ENCODE data around the gene DRAM1.

DNA sequence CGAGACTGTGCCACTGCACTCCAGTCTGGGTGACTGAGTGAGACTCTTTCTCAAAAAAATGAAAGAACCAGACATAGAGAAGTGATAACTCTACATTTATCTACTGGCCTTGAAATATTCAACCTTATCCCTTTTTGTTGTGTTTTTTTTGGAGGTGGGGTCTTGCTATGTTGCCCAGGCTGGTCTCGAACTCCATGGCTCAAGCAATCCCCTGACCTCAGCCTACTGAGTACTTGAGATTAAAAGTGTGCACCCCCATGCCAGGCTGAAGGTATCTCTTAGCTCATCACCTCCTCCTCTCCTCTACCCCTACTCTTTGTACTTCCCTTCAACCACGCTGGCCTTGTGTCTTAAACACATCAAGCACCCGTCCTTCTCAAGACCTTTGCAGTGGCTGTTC lies 3.8 kb downstream of the DRAM1 start:
- TF ChIP-seq, protein P1, sequence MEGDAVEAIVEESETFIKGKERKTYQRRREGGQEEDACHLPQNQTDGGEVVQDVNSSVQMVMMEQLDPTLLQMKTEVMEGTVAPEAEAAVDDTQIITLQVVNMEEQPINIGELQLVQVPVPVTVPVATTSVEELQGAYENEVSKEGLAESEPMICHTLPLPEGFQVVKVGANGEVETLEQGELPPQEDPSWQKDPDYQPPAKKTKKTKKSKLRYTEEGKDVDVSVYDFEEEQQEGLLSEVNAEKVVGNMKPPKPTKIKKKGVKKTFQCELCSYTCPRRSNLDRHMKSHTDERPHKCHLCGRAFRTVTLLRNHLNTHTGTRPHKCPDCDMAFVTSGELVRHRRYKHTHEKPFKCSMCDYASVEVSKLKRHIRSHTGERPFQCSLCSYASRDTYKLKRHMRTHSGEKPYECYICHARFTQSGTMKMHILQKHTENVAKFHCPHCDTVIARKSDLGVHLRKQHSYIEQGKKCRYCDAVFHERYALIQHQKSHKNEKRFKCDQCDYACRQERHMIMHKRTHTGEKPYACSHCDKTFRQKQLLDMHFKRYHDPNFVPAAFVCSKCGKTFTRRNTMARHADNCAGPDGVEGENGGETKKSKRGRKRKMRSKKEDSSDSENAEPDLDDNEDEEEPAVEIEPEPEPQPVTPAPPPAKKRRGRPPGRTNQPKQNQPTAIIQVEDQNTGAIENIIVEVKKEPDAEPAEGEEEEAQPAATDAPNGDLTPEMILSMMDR (IDR thresholded peaks at IDR 0.05), result no peak
- TF ChIP-seq POLR2A (IDR thresholded peaks at IDR 0.05), result no peak
